ENCODE measurements around the gene MRGPRX4.
"Not testable (repeated sequence)": the region's sequence is repeated elsewhere in the genome, so short reads cannot be mapped to it uniquely, and the experiment has no call there.

MRGPRX4 gene

DNA sequence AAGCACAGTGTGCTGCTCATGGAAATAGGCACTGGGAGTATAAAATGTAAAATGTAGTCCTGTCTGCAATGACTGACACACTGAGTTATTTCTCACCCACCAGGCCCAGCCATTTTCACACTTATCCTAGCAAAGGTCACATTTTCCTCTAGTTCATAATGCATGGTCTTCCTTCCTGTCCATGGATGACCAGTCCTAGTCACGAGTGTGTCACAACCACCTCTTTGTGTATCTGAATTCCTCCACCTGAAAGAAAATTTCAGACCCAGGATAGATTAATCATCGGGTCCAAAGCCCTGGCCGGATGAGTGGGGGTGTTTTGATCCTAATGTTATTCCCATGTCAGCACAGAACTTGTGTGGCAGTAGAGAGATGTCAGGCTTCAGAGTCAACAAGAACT, at the start of gene MRGPRX4:
Gene MRGPRX4, plus strand, starts transcription at position 172 of the 400 bp plus-strand sequence. CDS start 420 bp downstream, outside the sequence.
- TF ChIP-seq, protein P1, sequence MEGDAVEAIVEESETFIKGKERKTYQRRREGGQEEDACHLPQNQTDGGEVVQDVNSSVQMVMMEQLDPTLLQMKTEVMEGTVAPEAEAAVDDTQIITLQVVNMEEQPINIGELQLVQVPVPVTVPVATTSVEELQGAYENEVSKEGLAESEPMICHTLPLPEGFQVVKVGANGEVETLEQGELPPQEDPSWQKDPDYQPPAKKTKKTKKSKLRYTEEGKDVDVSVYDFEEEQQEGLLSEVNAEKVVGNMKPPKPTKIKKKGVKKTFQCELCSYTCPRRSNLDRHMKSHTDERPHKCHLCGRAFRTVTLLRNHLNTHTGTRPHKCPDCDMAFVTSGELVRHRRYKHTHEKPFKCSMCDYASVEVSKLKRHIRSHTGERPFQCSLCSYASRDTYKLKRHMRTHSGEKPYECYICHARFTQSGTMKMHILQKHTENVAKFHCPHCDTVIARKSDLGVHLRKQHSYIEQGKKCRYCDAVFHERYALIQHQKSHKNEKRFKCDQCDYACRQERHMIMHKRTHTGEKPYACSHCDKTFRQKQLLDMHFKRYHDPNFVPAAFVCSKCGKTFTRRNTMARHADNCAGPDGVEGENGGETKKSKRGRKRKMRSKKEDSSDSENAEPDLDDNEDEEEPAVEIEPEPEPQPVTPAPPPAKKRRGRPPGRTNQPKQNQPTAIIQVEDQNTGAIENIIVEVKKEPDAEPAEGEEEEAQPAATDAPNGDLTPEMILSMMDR (IDR thresholded peaks at IDR 0.05; ENCODE audit: extremely low read depth, missing control alignments) = no peak
- DNase-seq (ENCODE audit: low spot score) = no peak

DNA sequence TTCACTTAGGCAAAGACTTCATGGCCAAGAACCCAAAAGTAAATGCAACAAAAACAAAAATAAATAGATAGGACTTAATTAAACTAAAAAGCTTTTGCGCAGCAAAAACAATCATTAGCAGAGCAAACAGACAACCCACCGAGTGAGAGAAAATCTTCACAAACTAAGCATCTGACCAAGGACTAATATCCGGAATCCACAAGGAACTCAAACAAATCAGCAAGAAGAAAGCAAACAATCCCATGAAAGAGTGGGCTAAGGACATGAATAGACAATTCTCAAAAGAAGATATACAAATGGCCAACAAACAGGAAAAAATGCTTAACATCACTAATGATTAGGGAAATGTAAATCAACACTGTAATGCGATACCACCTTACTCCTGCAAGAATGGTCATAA, 41.5 kb upstream of the MRGPRX4 start:
- not testable (repeated sequence) for DNase-seq (ENCODE audit: low spot score)

DNA sequence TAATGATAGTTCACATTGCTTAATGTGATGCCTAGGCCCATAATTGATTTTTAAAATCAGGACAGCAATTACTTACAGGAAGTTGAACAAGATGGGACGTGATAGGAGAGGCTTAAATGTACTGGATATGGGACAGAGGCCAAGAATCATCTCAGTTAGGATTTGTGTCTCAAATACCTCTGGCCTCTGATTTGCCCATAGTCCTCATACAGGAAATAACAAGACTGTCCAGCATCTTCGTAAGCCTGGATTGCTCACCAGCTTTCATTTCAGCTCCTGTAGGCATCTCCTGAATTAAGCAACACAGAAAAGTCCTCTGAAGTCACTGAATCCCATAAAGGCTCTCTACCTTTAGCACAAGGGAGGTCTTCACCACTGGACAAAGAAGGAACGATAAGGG, 40.3 kb upstream of the MRGPRX4 start, which contains the start of gene MRGPRX3:
Gene MRGPRX3, plus strand, starts transcription at position 231 of the 400 bp plus-strand sequence. CDS start 4,632 bp downstream, outside the sequence.
- no peak for DNase-seq (ENCODE audit: low spot score)

DNA sequence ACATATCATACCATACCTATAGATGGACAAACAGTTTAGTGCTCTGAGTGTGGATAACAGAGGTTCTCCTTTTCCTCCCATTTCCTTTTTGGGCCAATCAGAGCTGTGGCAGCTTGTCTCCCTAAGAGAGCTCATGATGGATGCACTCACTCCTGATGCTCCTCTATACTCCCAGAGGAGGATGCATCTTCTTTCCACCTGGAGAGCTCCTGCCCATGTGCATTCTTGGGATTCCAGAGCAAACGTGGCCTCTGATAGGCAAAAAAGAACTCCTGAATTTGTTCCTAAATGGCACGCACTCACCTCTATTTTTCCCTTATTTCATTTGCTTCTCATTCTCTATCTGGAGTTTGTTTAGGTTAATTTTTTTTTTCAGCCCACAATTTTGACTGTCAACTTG, 37.3 kb upstream of the MRGPRX4 start:
- TF ChIP-seq, protein P1 (IDR thresholded peaks at IDR 0.05; ENCODE audit: extremely low read depth, missing control alignments) = no peak
- no peak for DNase-seq (ENCODE audit: low spot score)

More for the DNA sequence above, 40.3 kb upstream of the MRGPRX4 start, which contains the start of gene MRGPRX3:
- TF ChIP-seq, protein P1 (IDR thresholded peaks at IDR 0.05; ENCODE audit: extremely low read depth, missing control alignments) = no peak

DNA sequence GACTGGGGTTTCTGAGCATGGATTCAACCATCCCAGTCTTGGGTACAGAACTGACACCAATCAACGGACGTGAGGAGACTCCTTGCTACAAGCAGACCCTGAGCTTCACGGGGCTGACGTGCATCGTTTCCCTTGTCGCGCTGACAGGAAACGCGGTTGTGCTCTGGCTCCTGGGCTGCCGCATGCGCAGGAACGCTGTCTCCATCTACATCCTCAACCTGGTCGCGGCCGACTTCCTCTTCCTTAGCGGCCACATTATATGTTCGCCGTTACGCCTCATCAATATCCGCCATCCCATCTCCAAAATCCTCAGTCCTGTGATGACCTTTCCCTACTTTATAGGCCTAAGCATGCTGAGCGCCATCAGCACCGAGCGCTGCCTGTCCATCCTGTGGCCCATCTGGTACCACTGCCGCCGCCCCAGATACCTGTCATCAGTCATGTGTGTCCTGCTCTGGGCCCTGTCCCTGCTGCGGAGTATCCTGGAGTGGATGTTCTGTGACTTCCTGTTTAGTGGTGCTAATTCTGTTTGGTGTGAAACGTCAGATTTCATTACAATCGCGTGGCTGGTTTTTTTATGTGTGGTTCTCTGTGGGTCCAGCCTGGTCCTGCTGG, 35.3 kb upstream of the MRGPRX4 start:
- no peak for DNase-seq (ENCODE audit: low spot score)
- TF ChIP-seq, protein P1 (IDR thresholded peaks at IDR 0.05; ENCODE audit: extremely low read depth, missing control alignments) = no peak

DNA sequence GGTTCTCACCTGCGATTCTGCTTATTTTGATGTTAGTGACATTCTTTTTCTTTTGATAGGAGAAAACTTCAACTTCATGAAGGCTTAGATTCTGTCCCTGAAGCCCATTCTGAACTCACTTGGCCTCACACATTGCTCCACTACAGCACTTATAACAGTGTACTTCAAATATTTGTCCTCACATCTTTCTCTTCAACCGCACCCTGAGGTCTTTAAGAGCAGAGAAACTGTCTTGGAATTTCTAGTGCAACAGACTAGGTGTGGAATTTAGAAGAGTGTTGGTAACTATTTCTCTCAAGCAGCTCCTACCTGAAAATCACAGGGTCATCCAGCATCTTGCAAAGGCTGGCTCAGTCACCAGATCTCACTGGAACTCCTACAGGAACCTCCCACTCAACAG, 32.5 kb upstream of the MRGPRX4 start:
- TF ChIP-seq, protein P1 (IDR thresholded peaks at IDR 0.05; ENCODE audit: extremely low read depth, missing control alignments) = no peak

DNA sequence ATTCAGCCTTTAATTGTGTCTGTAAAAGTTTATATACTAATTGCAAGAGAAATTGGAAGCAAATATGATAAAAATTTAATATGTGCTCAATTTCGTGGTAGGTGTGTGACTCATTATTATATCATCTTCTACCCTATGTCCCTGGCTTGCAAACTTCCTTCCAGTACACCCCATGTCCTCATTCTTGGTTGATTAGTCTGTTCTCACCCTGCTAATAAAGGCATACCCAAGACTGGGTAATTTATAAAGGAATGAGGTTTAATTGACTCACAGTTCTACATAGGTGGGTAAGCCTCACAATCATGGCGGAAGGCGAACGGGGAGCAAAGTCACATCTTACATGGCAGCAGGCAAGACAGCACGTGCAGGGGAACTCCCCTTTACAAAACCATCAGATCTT, 28.4 kb upstream of the MRGPRX4 start:
- no peak for DNase-seq (ENCODE audit: low spot score)

More for the DNA sequence above, 32.5 kb upstream of the MRGPRX4 start:
- no peak for DNase-seq (ENCODE audit: low spot score)

More for the DNA sequence above, 28.4 kb upstream of the MRGPRX4 start:
- TF ChIP-seq, protein P1 (IDR thresholded peaks at IDR 0.05; ENCODE audit: extremely low read depth, missing control alignments) = no peak
